Neural cell (in vitro differentiated cells): ENCODE measurements around the gene GFRA1.

Source experiments
- CTCF ChIP-seq: fragments of 450-650 bp; IDR thresholded peaks from 2 replicates; pipeline ENCODE4 v1.5.1; 2014; ENCODE audit warnings: antibody characterized with exemption, mild to moderate bottlenecking, moderate library complexity; ENCODE audit not compliant: poor library complexity, severe bottlenecking
- EP300 ChIP-seq: fragments of 450-650 bp; conservative IDR thresholded peaks from 2 replicates; pipeline ENCODE4 v1.6.1; 2014; ENCODE audit warnings: antibody characterized with exemption, mild to moderate bottlenecking, moderate library complexity; ENCODE audit not compliant: poor library complexity, severe bottlenecking

- TF ChIP-seq CTCF (no peak), EP300 (peak; percentile 69)
Observed at GRCh38 chr10:116237970-116238369, 35.0 kb downstream of the GFRA1 start.
